HepG2 (cell line): ENCODE measurements around the gene SEMA4A. TPM values are rescaled to one million over a fixed set of nuclear protein-coding genes. Genes with fewer than 3 reads are reported as not detected.

Experiments
- PATZ1 ChIP-seq: sonication (generic); formaldehyde crosslinking; IDR thresholded peaks from 2 replicates; pipeline ENCODE4 v1.4.0; 2020; ENCODE audit warnings: missing genetic modification reagents
- RBAK ChIP-seq: sonication (generic); formaldehyde crosslinking; IDR thresholded peaks from 2 replicates; pipeline ENCODE4 v1.5.1; 2020; ENCODE audit warnings: mild to moderate bottlenecking, missing genetic modification reagents
- RFXAP ChIP-seq: sonication (generic); formaldehyde crosslinking; IDR thresholded peaks from 2 replicates; pipeline ENCODE4 v1.4.0; 2020; ENCODE audit warnings: missing genetic modification reagents, borderline replicate concordance
- SIX4 ChIP-seq: sonication (generic); formaldehyde crosslinking; IDR thresholded peaks from 2 replicates; pipeline ENCODE4 v1.4.0; 2020; ENCODE audit warnings: missing genetic modification reagents
- ZBTB40 ChIP-seq, 2 experiments: fragments of 450-650 bp in 1 of 2; sonication (generic) in 1 of 2; formaldehyde crosslinking in 1 of 2; IDR thresholded peaks; 2 replicates each; pipeline versions ENCODE4 v1.6.1 to v1.8.0; 2016 to 2022; ENCODE audit warnings: antibody characterized with exemption in 1 of 2, mild to moderate bottlenecking in 1 of 2, missing genetic modification reagents in 1 of 2
- ZNF275 ChIP-seq: sonication (generic); formaldehyde crosslinking; IDR thresholded peaks from 2 replicates; pipeline ENCODE4 v1.8.0; 2022; ENCODE audit warnings: missing genetic modification reagents, mild to moderate bottlenecking, inconsistent platforms, borderline replicate concordance
- ZNF646 ChIP-seq: sonication (generic); formaldehyde crosslinking; IDR thresholded peaks from 2 replicates; pipeline ENCODE4 v1.9.0; 2021; ENCODE audit warnings: mild to moderate bottlenecking, missing genetic modification reagents
- ZNF737 ChIP-seq: sonication (generic); formaldehyde crosslinking; IDR thresholded peaks from 2 replicates; pipeline ENCODE4 v1.5.0; 2020; ENCODE audit warnings: missing genetic modification reagents, mild to moderate bottlenecking, borderline replicate concordance
- polyA plus RNA-seq, 8 experiments: library from polyadenylated mRNA; depleted of rRNA in 3 of 8; stranded (reverse) in 7 of 8; unstranded in 1 of 8; fragments of >200 nt; fragmentation: Illumina TruSeq in 4 of 8; extraction: Trizol in 4 of 8; gene quantifications; 2 replicates each; pipeline versions ENCODE4 v1.2.1 to v1.2.3, GENCODE V29; 2011 to 2016; ENCODE audit warnings: low read depth in 4 of 8, missing spikeins in 1 of 8, mixed read lengths in 1 of 8; ENCODE audit not compliant: insufficient read depth in 1 of 8
- total RNA-seq, 5 experiments: library from RNA; depleted of rRNA; stranded (reverse); fragments of >200 nt; fragmentation: Illumina TruSeq; extraction: Trizol; gene quantifications; 2 replicates each; pipeline ENCODE4 v1.2.3, GENCODE V29; 2016; ENCODE audit warnings: low read depth in 1 of 5

SEMA4A gene
- total and polyA plus RNA-seq, 2 of the 13 experiments (the other 11 are each of a cell fraction or from before 2014, with no cell fraction given) = 0.09 to 0.20 TPM

GRCh38 chr1:156146020-156146768, 7.2 kb upstream of the SEMA4A start (continued):
- no peak for TF ChIP-seq ZNF275 (CRISPR knock-in tag)
- no peak for TF ChIP-seq ZNF646 (CRISPR knock-in tag)
- TF ChIP-seq RBAK (CRISPR knock-in tag) = no peak
- TF ChIP-seq RFXAP (CRISPR knock-in tag) = no peak
- TF ChIP-seq PATZ1 (CRISPR knock-in tag) = no peak
- no peak for TF ChIP-seq SIX4 (CRISPR knock-in tag)
- no peak for TF ChIP-seq ZNF737 (CRISPR knock-in tag)
- no peak for TF ChIP-seq ZBTB40 (IDR thresholded peaks at IDR 0.05)
- no peak for TF ChIP-seq ZBTB40 (CRISPR knock-in tag; IDR thresholded peaks at IDR 0.05)
